Activated B cell treated with CpG ODN at 0.5 μM for 24 hours (primary cell): ENCODE measurements around the gene UGT1A10. TPM values are rescaled to one million over a fixed set of nuclear protein-coding genes. Genes with fewer than 3 reads are reported as not detected.

Experiments used
- ATAC-seq: fragments of 200-7000 bp; cut with Tn5 transposase; one replicate; pipeline ENCODE4 v1.10.0; 2021; ENCODE audit warnings: low read depth, mild to moderate bottlenecking, moderate library complexity
- CTCF ChIA-PET: fragments of 350-600 bp; sonication (Branson Sonifier 250); formaldehyde crosslinking; loops from one replicate; lab custom pipeline; 2021; ENCODE audit warnings: antibody characterized with exemption; lab: Charles Lee
- POLR2A ChIA-PET: fragments of 350-600 bp; sonication (Branson Sonifier 250); formaldehyde crosslinking; loops from one replicate; lab custom pipeline; 2021; ENCODE audit warnings: antibody characterized with exemption; lab: Charles Lee
- DNase-seq: peaks from one replicate; pipeline ENCODE4 v3.0.0; 2022
- H3K27ac Mint-ChIP-seq: one replicate; pipeline ENCODE4 v1.8.0; 2020; ENCODE audit warnings: mixed read lengths
- H3K27me3 Mint-ChIP-seq: one replicate; pipeline ENCODE4 v1.8.0; 2021; ENCODE audit warnings: mixed read lengths
- H3K36me3 Mint-ChIP-seq: one replicate; pipeline ENCODE4 v1.8.0; 2021; ENCODE audit warnings: low read depth, mixed read lengths
- H3K4me1 Mint-ChIP-seq: one replicate; pipeline ENCODE4 v1.8.0; 2021; ENCODE audit warnings: mixed read lengths
- H3K4me3 Mint-ChIP-seq: one replicate; pipeline ENCODE4 v1.8.0; 2020; ENCODE audit warnings: mild to moderate bottlenecking, mixed read lengths
- H3K9me3 Mint-ChIP-seq: one replicate; pipeline ENCODE4 v1.8.0; 2020; ENCODE audit warnings: mixed read lengths
- CTCF ChIP-seq: fragments of 200-600 bp; IDR thresholded peaks from one replicate; pipeline ENCODE4 v1.8.0; 2022; ENCODE audit warnings: antibody characterized with exemption, mild to moderate bottlenecking
- intact Hi-C: fragments of 100-400 bp; cut with micrococcal nuclease; formaldehyde crosslinking; loops from one replicate; pipeline ENCODE4 v1.15.1; 2024
- total RNA-seq: library from RNA; stranded (reverse); gene quantifications from 2 replicates; pipeline ENCODE4 v1.2.3, GENCODE V29; 2022

Gene UGT1A10
- total RNA-seq, 1 donor from 2014 or later, result not detected

- Mint-ChIP-seq H3K4me3 (no peak overlapping the region), H3K4me1 (no peaks in the 10 kb centered on the region), H3K36me3 (no peaks in the 10 kb centered on the region), H3K27ac (no peak overlapping the region), H3K9me3 (peaks cover 12% of the 10 kb centered on the region), H3K27me3 (peaks cover 23% of the 10 kb centered on the region)
- ChIA-PET POLR2A (no interaction called here), CTCF (no interaction called here)
- ATAC-seq, result no peak
- TF ChIP-seq CTCF, result no peak
- intact Hi-C loops, result no loop called here
- no peak for DNase-seq
These were observed 137.6 kb downstream of the UGT1A10 start for GRCh38 chr2:233773854-233774253.

GRCh38 chr2:233775414-233775813 lies 139.2 kb downstream of the UGT1A10 start:
- no peak overlapping the region for H3K4me3 Mint-ChIP-seq
- no peaks in the 10 kb centered on the region for H3K36me3 Mint-ChIP-seq
- peaks cover 12% of the 10 kb centered on the region for H3K9me3 Mint-ChIP-seq
- no peak for TF ChIP-seq CTCF
- H3K27me3 Mint-ChIP-seq, result peaks cover 25% of the 10 kb centered on the region
- ChIA-PET POLR2A (no interaction called here), CTCF (no interaction called here)
- intact Hi-C loops, result no loop called here
- no peaks in the 10 kb centered on the region for H3K4me1 Mint-ChIP-seq
- ATAC-seq (no peak), DNase-seq (no peak)
- no peak overlapping the region for H3K27ac Mint-ChIP-seq

GRCh38 chr2:233778030-233778429 lies 141.8 kb downstream of the UGT1A10 start, which contains the start of gene MROH2A:
Gene MROH2A (plus strand): TSS chr2:233778330. CDS start chr2:233779359, 1,029 bp downstream.
- Mint-ChIP-seq H3K36me3 (no peaks in the 10 kb centered on the region), H3K4me1 (no peaks in the 10 kb centered on the region), H3K4me3 (no peak within 1 kb of the TSS), H3K27me3 (peaks cover 27% of the 10 kb centered on the region), H3K9me3 (peaks cover 12% of the 10 kb centered on the region), H3K27ac (no peak within 1 kb of the TSS)
- no peak for TF ChIP-seq CTCF
- POLR2A ChIA-PET, result no interaction called here
- intact Hi-C loops, result no loop called here
- ATAC-seq (no peak), DNase-seq (no peak)
- CTCF ChIA-PET, result no interaction called here

GRCh38 chr2:233779722-233780121 lies 143.5 kb downstream of the UGT1A10 start:
- ATAC-seq, result no peak
- DNase-seq, result no peak
- Mint-ChIP-seq H3K27ac (no peak overlapping the region), H3K4me3 (no peak overlapping the region), H3K4me1 (no peaks in the 10 kb centered on the region), H3K27me3 (peaks cover 29% of the 10 kb centered on the region), H3K36me3 (no peaks in the 10 kb centered on the region), H3K9me3 (peaks cover 12% of the 10 kb centered on the region)
- no peak for TF ChIP-seq CTCF
- ChIA-PET CTCF (no interaction called here), POLR2A (no interaction called here)
- intact Hi-C loops, result no loop called here

- Mint-ChIP-seq H3K9me3 (peaks cover 11% of the 10 kb centered on the region), H3K27ac (no peak overlapping the region), H3K27me3 (peaks cover 24% of the 10 kb centered on the region), H3K4me1 (no peaks in the 10 kb centered on the region), H3K4me3 (no peak overlapping the region), H3K36me3 (no peaks in the 10 kb centered on the region)
- DNase-seq, result no peak
- intact Hi-C loops, result no loop called here
- CTCF ChIA-PET, result no interaction called here
- no peak for ATAC-seq
- POLR2A ChIA-PET, result no interaction called here
- no peak for TF ChIP-seq CTCF
These were observed 144.5 kb downstream of the UGT1A10 start for GRCh38 chr2:233780771-233781170.
